Mesenchymal stem cell (in vitro differentiated cells and primary cell): Measurements from ENCODE around the gene PLXDC2.
"Not testable (repeated sequence)": the region's sequence is repeated elsewhere in the genome, so short reads cannot be mapped to it uniquely, and the experiment has no call there.

ENCODE experiments used
- DNase-seq: peaks from one replicate; pipeline ENCODE4 v3.0.0-alpha.2; 2013
- H2AFZ ChIP-seq: one replicate; pipeline ENCODE4 v1.6.1; 2013; ENCODE audit warnings: low read depth, mild to moderate bottlenecking, control low read depth, inconsistent platforms, low read length, moderate library complexity
- H2AK5ac ChIP-seq: 2 replicates; pipeline ENCODE4 v1.6.1; 2013; ENCODE audit warnings: low read length, moderate library complexity, mild to moderate bottlenecking, inconsistent platforms; ENCODE audit not compliant: severe bottlenecking
- H2BK120ac ChIP-seq: one replicate; pipeline ENCODE4 v1.6.1; 2013; ENCODE audit warnings: low read depth, mild to moderate bottlenecking, inconsistent platforms, low read length, moderate library complexity
- H2BK12ac ChIP-seq, 2 experiments: one replicate each; pipeline ENCODE4 v1.6.1; 2013; ENCODE audit warnings: inconsistent platforms in 2 of 2, low read length in 2 of 2, mild to moderate bottlenecking in 2 of 2, moderate library complexity in 2 of 2, control low read depth in 1 of 2
- H2BK15ac ChIP-seq: one replicate; pipeline ENCODE4 v1.6.1; 2013; ENCODE audit warnings: mild to moderate bottlenecking, low read depth, inconsistent platforms; ENCODE audit not compliant: poor library complexity, severe bottlenecking
- H2BK5ac ChIP-seq: 2 replicates; pipeline ENCODE4 v1.6.1; 2013; ENCODE audit warnings: low read depth, mild to moderate bottlenecking, low read length, control low read depth, inconsistent platforms; ENCODE audit not compliant: poor library complexity, severe bottlenecking
- H3K14ac ChIP-seq, 2 experiments: one replicate each; pipeline ENCODE4 v1.6.1; 2013; ENCODE audit warnings: inconsistent platforms in 2 of 2, low read length in 2 of 2, control low read depth in 1 of 2, mild to moderate bottlenecking in 1 of 2, moderate library complexity in 1 of 2
- H3K18ac ChIP-seq, 2 experiments: one replicate each; pipeline ENCODE4 v1.6.1; 2013; ENCODE audit warnings: inconsistent platforms in 2 of 2, low read length in 2 of 2, control low read depth in 1 of 2, low read depth in 1 of 2, mild to moderate bottlenecking in 1 of 2
- H3K23ac ChIP-seq, 2 experiments: one replicate each; pipeline ENCODE4 v1.6.1; 2013; ENCODE audit warnings: inconsistent platforms in 2 of 2, low read length in 2 of 2, mild to moderate bottlenecking in 2 of 2, moderate library complexity in 2 of 2, control low read depth in 1 of 2
- H3K27ac ChIP-seq: 2 replicates; pipeline ENCODE4 v1.5.1; 2013; ENCODE audit warnings: mild to moderate bottlenecking, moderate library complexity, low read length, control low read depth, inconsistent platforms; ENCODE audit not compliant: poor library complexity, severe bottlenecking
- H3K27me3 ChIP-seq, 2 experiments: 2 replicates each; pipeline versions ENCODE4 v1.6.1 to v1.7.0; 2013; ENCODE audit warnings: low read length in 2 of 2, mild to moderate bottlenecking in 2 of 2, moderate library complexity in 2 of 2, control low read depth in 1 of 2, inconsistent platforms in 1 of 2; ENCODE audit not compliant: control insufficient read depth in 1 of 2, insufficient read depth in 1 of 2
- H3K36me3 ChIP-seq, 2 experiments: 2 replicates each; pipeline versions ENCODE4 v1.6.1 to v1.7.0; 2013; ENCODE audit warnings: low read length in 2 of 2, control low read depth in 1 of 2, inconsistent platforms in 1 of 2, low read depth in 1 of 2, mild to moderate bottlenecking in 1 of 2; ENCODE audit not compliant: insufficient read depth in 2 of 2, control insufficient read depth in 1 of 2
- H3K4ac ChIP-seq, 2 experiments: one replicate each; pipeline ENCODE4 v1.6.1; 2013; ENCODE audit warnings: inconsistent platforms in 2 of 2, low read length in 2 of 2, mild to moderate bottlenecking in 2 of 2, moderate library complexity in 2 of 2, control low read depth in 1 of 2, low read depth in 1 of 2
- H3K4me1 ChIP-seq: 2 replicates; pipeline ENCODE4 v1.6.1; 2013; ENCODE audit warnings: low read depth, low read length, control low read depth; ENCODE audit not compliant: control insufficient read depth, insufficient read depth
- H3K4me2 ChIP-seq: 2 replicates; pipeline ENCODE4 v1.6.1; 2013; ENCODE audit warnings: low read length, mild to moderate bottlenecking, inconsistent platforms; ENCODE audit not compliant: poor library complexity, severe bottlenecking
- H3K4me3 ChIP-seq, 2 experiments: 2 replicates each; pipeline versions ENCODE4 v1.5.1 to v1.7.0; 2013; ENCODE audit warnings: low read length in 2 of 2, mild to moderate bottlenecking in 2 of 2, control low read depth in 1 of 2, low read depth in 1 of 2; ENCODE audit not compliant: insufficient read depth in 1 of 2
- H3K79me1 ChIP-seq: replicated peaks from 2 replicates; pipeline ENCODE4 v1.6.1; 2013; ENCODE audit warnings: mild to moderate bottlenecking, control low read depth, low read length, inconsistent platforms; ENCODE audit not compliant: poor library complexity, severe bottlenecking
- H3K9ac ChIP-seq: 2 replicates; pipeline ENCODE4 v1.7.0; 2013; ENCODE audit warnings: mild to moderate bottlenecking, low read length, moderate library complexity
- H3K9me3 ChIP-seq: 2 replicates; pipeline ENCODE4 v1.7.0; 2013; ENCODE audit warnings: mild to moderate bottlenecking, low read length; ENCODE audit not compliant: control insufficient read depth
- H4K8ac ChIP-seq: one replicate; pipeline ENCODE4 v1.6.1; 2013; ENCODE audit warnings: inconsistent platforms, mild to moderate bottlenecking, low read length, moderate library complexity
- H4K91ac ChIP-seq: one replicate; pipeline ENCODE4 v1.6.1; 2013; ENCODE audit warnings: mild to moderate bottlenecking, low read length, inconsistent platforms
- WGBS: methylation state at CpG from one replicate; pipeline ENCODE4 v1.1.7; 2013; ENCODE audit warnings: mixed read lengths; 5-methylcytosine and 5-hydroxymethylcytosine counted together

Gene PLXDC2

GRCh38 chr10:20040012-20040411 lies 223.8 kb downstream of the PLXDC2 start:
- Histone ChIP-seq H3K23ac (no peak overlapping the region), H2BK120ac (no peak overlapping the region), H2AK5ac (no peak overlapping the region), H3K4me1 (no peaks in the 10 kb centered on the region), H3K14ac (no peak overlapping the region), H2BK12ac (no peak overlapping the region), H3K9me3 (peaks cover 6% of the 10 kb centered on the region), H3K27me3 (no peaks in the 10 kb centered on the region), H2AFZ (no peak overlapping the region), H2BK15ac (no peak overlapping the region), H3K4ac (no peak overlapping the region), H3K79me1 (no peaks in the 10 kb centered on the region), H4K91ac (no peak overlapping the region), H3K4me3 (no peak overlapping the region), H2BK5ac (no peak overlapping the region), H4K8ac (no peak overlapping the region), H3K9ac (no peak overlapping the region), H3K4me2 (no peak overlapping the region), H3K27ac (no peak overlapping the region), H3K18ac (no peak overlapping the region), H3K36me3 (no peaks in the 10 kb centered on the region)
- 89% methylated on average over 6 of the region's 6 CpGs for WGBS
- DNase-seq, result peak; percentile 61

GRCh38 chr10:20041931-20042330 lies 225.7 kb downstream of the PLXDC2 start:
- Histone ChIP-seq H3K4me3 (no peak overlapping the region), H2BK5ac (no peak overlapping the region), H3K4ac (no peak overlapping the region), H3K4me1 (no peaks in the 10 kb centered on the region), H3K27ac (no peak overlapping the region), H3K4me2 (no peak overlapping the region), H3K27me3 (no peaks in the 10 kb centered on the region), H2BK120ac (no peak overlapping the region), H3K9me3 (peaks cover under 1% of the 10 kb centered on the region), H3K9ac (no peak overlapping the region), H2BK12ac (no peak overlapping the region), H3K79me1 (no peaks in the 10 kb centered on the region), H2AFZ (no peak overlapping the region), H3K36me3 (no peaks in the 10 kb centered on the region), H3K18ac (no peak overlapping the region), H3K23ac (no peak overlapping the region), H2AK5ac (no peak overlapping the region), H4K91ac (no peak overlapping the region), H3K14ac (no peak overlapping the region), H2BK15ac (no peak overlapping the region), H4K8ac (no peak overlapping the region)
- 79% methylated on average over 2 of the region's 3 CpGs for WGBS
- no peak for DNase-seq

- not testable (repeated sequence) for H4K8ac ChIP-seq
- whole genome bisulfite sequencing, result 83% methylated on average over 5 of the region's 5 CpGs
Observed at GRCh38 chr10:20045100-20045499, 228.9 kb downstream of the PLXDC2 start.

GRCh38 chr10:20048161-20048560 lies 231.9 kb downstream of the PLXDC2 start:
- no peaks in the 10 kb centered on the region for H3K79me1 ChIP-seq
- H2AK5ac ChIP-seq, result no peak overlapping the region
- H3K14ac ChIP-seq, result no peak overlapping the region
- H3K36me3 ChIP-seq, result no peaks in the 10 kb centered on the region
- H3K27ac ChIP-seq, result no peak overlapping the region
- no peak overlapping the region for H3K4ac ChIP-seq
- H3K18ac ChIP-seq, result no peak overlapping the region
- WGBS, result 94% methylated on average over 2 of the region's 2 CpGs
- no peak for DNase-seq
- H3K4me1 ChIP-seq, result no peaks in the 10 kb centered on the region
- H3K27me3 ChIP-seq, result no peaks in the 10 kb centered on the region
- no peak overlapping the region for H2BK120ac ChIP-seq
- H3K4me3 ChIP-seq, result no peak overlapping the region
- no peak overlapping the region for H2BK15ac ChIP-seq
- no peak overlapping the region for H4K8ac ChIP-seq
- no peak overlapping the region for H3K23ac ChIP-seq
- no peak overlapping the region for H2BK12ac ChIP-seq
- H2AFZ ChIP-seq, result no peak overlapping the region
- no peak overlapping the region for H3K9ac ChIP-seq
- H4K91ac ChIP-seq, result no peak overlapping the region
- no peaks in the 10 kb centered on the region for H3K9me3 ChIP-seq
- H2BK5ac ChIP-seq, result no peak overlapping the region
- no peak overlapping the region for H3K4me2 ChIP-seq

More at GRCh38 chr10:20045100-20045499, 228.9 kb downstream of the PLXDC2 start:
- H3K4me3 ChIP-seq, H4K91ac ChIP-seq, H3K9ac ChIP-seq, H2AFZ ChIP-seq, H3K36me3 ChIP-seq, H2BK15ac ChIP-seq, H3K79me1 ChIP-seq, DNase-seq, H3K9me3 ChIP-seq, H3K27ac ChIP-seq, H3K14ac ChIP-seq, H3K27me3 ChIP-seq, H2BK5ac ChIP-seq, H3K4me1 ChIP-seq, H3K4ac ChIP-seq, H3K23ac ChIP-seq, H3K4me2 ChIP-seq, H2BK120ac ChIP-seq, H2AK5ac ChIP-seq, H2BK12ac ChIP-seq, H3K18ac ChIP-seq: not testable (repeated sequence)
